Posterior cingulate gyrus (tissue), 11 donors: ENCODE data around the gene NRM.
"Not testable (repeated sequence)": the region's sequence is repeated elsewhere in the genome, so short reads cannot be mapped to it uniquely, and the experiment has no call there.

Source experiments
- DNase-seq, 10 donors: peaks; one replicate each; pipeline versions ENCODE4 v3.0.0 to v3.0.0-alpha.2; 2020 to 2021; ENCODE audit warnings: mixed read lengths in 3 of 10
- intact Hi-C: fragments of 100-400 bp; cut with DNase I; formaldehyde crosslinking; loops from one replicate; pipeline ENCODE4 v1.15.1; 2023

Gene NRM

GRCh38 chr6:30721198-30722024 lies 30.6 kb upstream of the NRM start:
- intact Hi-C loops, result loop anchor here (1.0 kb wide), 1 partner anchor 42 kb away; no protein-coding TSS in a partner anchor
- peak; percentile 73 to 98 (median 86) for DNase-seq

- intact Hi-C loops, result no loop called here
- peak in 7 of 10 donors; percentile 41 to 91 (median 50) for DNase-seq
Observed at GRCh38 chr6:30720738-30721197, 30.0 kb upstream of the NRM start.

- intact Hi-C loops, result no loop called here
- peak; percentile 95 to 99 (median 98) for DNase-seq
Observed at GRCh38 chr6:30719791-30720737, 29.3 kb upstream of the NRM start, which contains the start of gene TUBB. Gene TUBB, plus strand, starts transcription at chr6:30720352. Its CDS starts 155 bp downstream, at chr6:30720507.

- intact Hi-C loops, result no loop called here
- peak in 1 of 10 donors; percentile 12 for DNase-seq
Observed at GRCh38 chr6:30719356-30719755, 28.6 kb upstream of the NRM start.

GRCh38 chr6:30717845-30718720 lies 27.3 kb upstream of the NRM start:
- not testable (repeated sequence) for DNase-seq
- intact Hi-C loops, result loop anchor here (2.0 kb wide), 1 partner anchor 71 kb away; the partner anchor contains the start of gene C6orf136

- intact Hi-C loops, result loop anchor here (2.0 kb wide), 1 partner anchor 70 kb away; the partner anchor contains the start of gene C6orf136
- peak; percentile 98 to 100 (median 100) for DNase-seq
Observed at GRCh38 chr6:30717129-30717844, 26.5 kb upstream of the NRM start, which contains the start of gene MDC1. Gene MDC1, minus strand, starts transcription at chr6:30717281. Its CDS starts 2,106 bp downstream, at chr6:30715175.

GRCh38 chr6:30716879-30717128 lies 26.0 kb upstream of the NRM start:
- intact Hi-C loops, result loop anchor here (2.0 kb wide), 1 partner anchor 70 kb away; the partner anchor contains the start of gene C6orf136
- DNase-seq, result no peak

GRCh38 chr6:30714263-30714662 lies 23.5 kb upstream of the NRM start:
- no peak for DNase-seq

GRCh38 chr6:30712441-30712945 lies 21.7 kb upstream of the NRM start:
- intact Hi-C loops, result no loop called here
- no peak for DNase-seq

More at GRCh38 chr6:30714263-30714662, 23.5 kb upstream of the NRM start:
- intact Hi-C loops, result no loop called here

GRCh38 chr6:30711758-30712380 lies 21.1 kb upstream of the NRM start:
- DNase-seq, result no peak
- intact Hi-C loops, result no loop called here

- DNase-seq, result no peak
- intact Hi-C loops, result no loop called here
Observed at GRCh38 chr6:30709101-30709868, 18.5 kb upstream of the NRM start.

- intact Hi-C loops, result no loop called here
- DNase-seq, result no peak
Observed at GRCh38 chr6:30707281-30707850, 16.6 kb upstream of the NRM start.

GRCh38 chr6:30705620-30706019 lies 14.8 kb upstream of the NRM start:
- intact Hi-C loops, result no loop called here

GRCh38 chr6:30703821-30704220 lies 13.0 kb upstream of the NRM start:
- DNase-seq, result no peak
- intact Hi-C loops, result no loop called here

More at GRCh38 chr6:30705620-30706019, 14.8 kb upstream of the NRM start:
- DNase-seq, result no peak

- intact Hi-C loops, result no loop called here
- peak in 2 of 10 donors; percentile 57 to 64 for DNase-seq
Observed at GRCh38 chr6:30703011-30703410, 12.2 kb upstream of the NRM start.

- intact Hi-C loops, result no loop called here
- no peak for DNase-seq
Observed at GRCh38 chr6:30700340-30700739, 9.6 kb upstream of the NRM start.

GRCh38 chr6:30696432-30696831 lies 5.6 kb upstream of the NRM start:
- no peak for DNase-seq
- intact Hi-C loops, result no loop called here
